GM12864 (cell line): ENCODE data around the gene EDN1.

Experiments used
- DNase-seq: peaks from one replicate; pipeline ENCODE4 v3.0.0-alpha.2; 2011; ENCODE audit warnings: low read depth
- H3K4me3 ChIP-seq: 2 replicates; pipeline ENCODE4 v1.5.1; 2011; ENCODE audit warnings: mild to moderate bottlenecking, low read depth, low read length, control low read depth
- CTCF ChIP-seq: IDR thresholded peaks from 2 replicates; pipeline ENCODE4 v1.5.1; 2011; ENCODE audit warnings: low read depth, mild to moderate bottlenecking, moderate library complexity, low read length, control low read depth, inconsistent platforms; ENCODE audit errors: missing control alignments

EDN1 gene

GRCh38 chr6:12324099-12324498, 33.9 kb downstream of the EDN1 start:
- TF ChIP-seq CTCF, result no peak
- DNase-seq, result no peak
- H3K4me3 ChIP-seq, result no peak overlapping the region

DNA sequence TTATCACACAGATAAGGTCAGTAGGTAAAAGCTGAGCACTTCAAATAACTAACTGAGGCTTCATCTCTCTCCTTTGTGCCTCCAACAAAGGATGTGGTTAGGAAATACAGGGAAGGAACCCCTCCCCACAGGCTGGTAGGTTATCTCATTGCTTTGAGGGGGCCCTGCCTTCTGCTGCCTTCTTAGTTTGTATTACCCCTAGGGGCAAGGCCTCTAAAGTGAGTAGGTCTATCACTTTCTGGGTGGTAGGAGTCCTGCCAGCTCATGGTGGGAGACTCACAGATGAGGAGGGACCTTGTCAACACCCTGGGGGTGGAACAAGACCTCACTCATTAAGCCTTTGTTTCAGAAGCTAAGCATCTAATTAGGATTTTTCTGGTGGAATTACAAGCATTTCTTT, 34.6 kb downstream of the EDN1 start:
- TF ChIP-seq CTCF, result no peak
- H3K4me3 ChIP-seq, result no peak overlapping the region
- no peak for DNase-seq

GRCh38 chr6:12325872-12326271, 35.7 kb downstream of the EDN1 start:
- no peak overlapping the region for H3K4me3 ChIP-seq
- no peak for TF ChIP-seq CTCF
- no peak for DNase-seq

- no peak overlapping the region for H3K4me3 ChIP-seq
- no peak for DNase-seq
- no peak for TF ChIP-seq CTCF
Observed at GRCh38 chr6:12327391-12327790, 37.2 kb downstream of the EDN1 start.

DNA sequence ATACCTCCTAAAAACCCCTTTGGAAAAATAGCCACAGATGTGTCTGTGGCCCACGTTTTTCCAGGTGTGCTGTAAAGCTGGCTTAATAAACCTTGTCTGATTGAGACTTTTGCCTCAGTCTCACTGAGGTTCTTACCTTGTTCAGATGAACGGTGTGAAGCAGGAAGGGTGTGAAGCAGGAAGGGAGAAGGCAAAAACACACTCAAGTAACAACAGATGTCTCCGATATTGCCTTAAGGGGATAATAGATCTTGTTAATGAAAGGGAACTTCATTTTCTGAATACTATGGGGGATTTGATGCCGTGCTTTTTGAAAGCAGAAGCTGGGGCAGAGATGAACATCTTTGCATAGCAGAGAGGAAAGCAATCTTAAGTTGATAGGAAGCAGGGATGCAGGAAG, 37.8 kb downstream of the EDN1 start:
- no peak for TF ChIP-seq CTCF
- H3K4me3 ChIP-seq, result no peak overlapping the region
- no peak for DNase-seq

DNA sequence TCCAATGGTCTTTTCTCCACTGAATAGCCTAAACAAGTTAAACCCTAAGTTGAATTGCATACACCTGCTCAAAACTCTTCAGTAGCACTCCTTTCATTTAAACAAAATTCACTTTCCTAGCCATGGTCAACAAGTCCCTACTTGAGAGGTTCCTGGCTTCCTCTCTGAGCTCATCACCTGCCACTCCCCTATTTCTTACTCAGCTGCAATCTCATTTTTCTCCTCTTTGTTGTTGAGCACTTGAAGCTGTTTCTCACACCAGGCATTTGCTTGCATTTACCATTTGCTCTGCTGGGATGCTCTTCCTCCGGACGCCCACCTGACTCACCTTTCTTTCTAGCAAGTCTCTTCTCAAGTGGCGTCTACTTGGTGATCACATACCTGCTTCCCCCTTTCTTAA, 38.5 kb downstream of the EDN1 start:
- no peak for DNase-seq
- H3K4me3 ChIP-seq, result no peak overlapping the region
- no peak for TF ChIP-seq CTCF

GRCh38 chr6:12331474-12331873, 41.3 kb downstream of the EDN1 start:
- no peak overlapping the region for H3K4me3 ChIP-seq
- TF ChIP-seq CTCF, result no peak
- no peak for DNase-seq
